A673 (cell line): ENCODE data around the gene RAB44. TPM values are rescaled to one million over a fixed set of nuclear protein-coding genes. Genes with fewer than 3 reads are reported as not detected.

ENCODE experiments used
- BruUV-seq: library from RNA; stranded (reverse); fragments of 400-500 nt; replicated peaks from 2 replicates; lab custom pipeline; 2021; lab: Mats Ljungman, UMichigan
- CTCF ChIA-PET: fragments of 300-600 bp; sonication (Branson Sonifier 250); formaldehyde crosslinking; loops from one replicate; lab custom pipeline; 2022; ENCODE audit warnings: antibody characterized with exemption; lab: Charles Lee
- POLR2A ChIA-PET: fragments of 300-600 bp; sonication (Branson Sonifier 250); formaldehyde crosslinking; loops from one replicate; lab custom pipeline; 2022; ENCODE audit warnings: antibody characterized with exemption; ENCODE audit not compliant: low non-redundant PET; lab: Charles Lee
- DNase-seq: peaks from one replicate; pipeline ENCODE4 v3.0.0-alpha.2; 2015; ENCODE audit warnings: low spot score
- H3K27ac ChIP-seq: fragments of 200-600 bp; sonication (generic); 2 replicates; pipeline ENCODE4 v1.5.1; 2016; ENCODE audit warnings: mixed run types, low read depth, mild to moderate bottlenecking, mixed read lengths, antibody characterized with exemption, low read length; ENCODE audit not compliant: poor library complexity, severe bottlenecking
- H3K27me3 ChIP-seq: fragments of 200-600 bp; sonication (generic); replicated peaks from 2 replicates; pipeline ENCODE4 v1.6.1; 2017; ENCODE audit warnings: mixed run types, low read depth, mild to moderate bottlenecking, mixed read lengths, antibody characterized with exemption, low read length; ENCODE audit not compliant: insufficient read depth, poor library complexity
- H3K36me3 ChIP-seq: fragments of 200-600 bp; sonication (generic); 2 replicates; pipeline ENCODE4 v1.6.1; 2016; ENCODE audit warnings: mixed run types, mild to moderate bottlenecking, mixed read lengths, antibody characterized with exemption, low read length; ENCODE audit not compliant: insufficient read depth, poor library complexity, severe bottlenecking
- H3K4me1 ChIP-seq: fragments of 200-600 bp; sonication (generic); 2 replicates; pipeline ENCODE4 v1.6.1; 2017; ENCODE audit warnings: mixed run types, mild to moderate bottlenecking, mixed read lengths, antibody characterized with exemption, low read length; ENCODE audit not compliant: insufficient read depth, poor library complexity, severe bottlenecking
- H3K4me3 ChIP-seq: fragments of 200-600 bp; sonication (generic); 2 replicates; pipeline ENCODE4 v1.5.1; 2016; ENCODE audit warnings: low read depth, mixed run types, mild to moderate bottlenecking, mixed read lengths, low read length; ENCODE audit not compliant: poor library complexity, severe bottlenecking
- H3K9me3 ChIP-seq: fragments of 200-600 bp; sonication (generic); 2 replicates; pipeline ENCODE4 v1.6.1; 2016; ENCODE audit warnings: mixed run types, low read depth, mild to moderate bottlenecking, mixed read lengths, antibody characterized with exemption, low read length; ENCODE audit not compliant: poor library complexity, severe bottlenecking
- CTCF ChIP-seq: fragments of 300-800, 200-600 bp; sonication (generic); conservative IDR thresholded peaks from 2 replicates; pipeline ENCODE4 v1.5.1; 2017; ENCODE audit warnings: low read depth, mild to moderate bottlenecking, antibody characterized with exemption, low read length, moderate library complexity, mixed read lengths
- EZH2 ChIP-seq: fragments of 200-600 bp; sonication (generic); IDR thresholded peaks from 2 replicates; pipeline ENCODE4 v1.6.1; 2017; ENCODE audit warnings: borderline replicate concordance, low read depth, mild to moderate bottlenecking, mixed read lengths, antibody characterized with exemption, low read length; ENCODE audit not compliant: poor library complexity, severe bottlenecking
- intact Hi-C: fragments of 100-400 bp; cut with micrococcal nuclease; formaldehyde crosslinking; loops from one replicate; pipeline ENCODE4 v1.10.0; 2022; ENCODE audit not compliant: unreplicated experiment
- total RNA-seq: library from RNA; stranded (reverse); gene quantifications from 2 replicates; pipeline ENCODE4 v1.2.3, GENCODE V29; 2021

RAB44 gene
- total RNA-seq, 1 experiment from 2014 or later: not detected

- no TSS peak for BruUV-seq
- intact Hi-C loops: loop anchor here (5.0 kb wide), 1 partner anchor 333 kb away; no protein-coding TSS in a partner anchor
- no peak overlapping the region for H3K27ac ChIP-seq
- no peaks in the 10 kb centered on the region for H3K36me3 ChIP-seq
- ChIA-PET CTCF (interaction anchor here (0.6 kb wide), 2 partner anchors 31 to 44 kb away, joined by 3 to 4 read pairs; no protein-coding TSS in a partner anchor), POLR2A (interaction anchor here (0.6 kb wide), 1 partner anchor 247 kb away, joined by 6 read pairs; no protein-coding TSS in a partner anchor)
- H3K9me3 ChIP-seq: no peaks in the 10 kb centered on the region
- DNase-seq: no peak
- no peaks in the 10 kb centered on the region for H3K4me1 ChIP-seq
- TF ChIP-seq EZH2: no peak
- no peak for TF ChIP-seq CTCF
- H3K27me3 ChIP-seq: no peaks in the 10 kb centered on the region
- no peak overlapping the region for H3K4me3 ChIP-seq
Observed at GRCh38 chr6:36754582-36755434, 57.2 kb downstream of the RAB44 start.

GRCh38 chr6:36755435-36756348 lies 58.1 kb downstream of the RAB44 start:
- no peak overlapping the region for H3K4me3 ChIP-seq
- no peak for DNase-seq
- BruUV-seq: no TSS peak
- ChIA-PET CTCF (no interaction called here), POLR2A (interaction anchor here (0.6 kb wide), 1 partner anchor 246 kb away, joined by 6 read pairs; no protein-coding TSS in a partner anchor)
- no peaks in the 10 kb centered on the region for H3K9me3 ChIP-seq
- H3K27ac ChIP-seq: no peak overlapping the region
- no peaks in the 10 kb centered on the region for H3K36me3 ChIP-seq
- no peaks in the 10 kb centered on the region for H3K4me1 ChIP-seq
- H3K27me3 ChIP-seq: no peaks in the 10 kb centered on the region
- intact Hi-C loops: loop anchor here (5.0 kb wide), 1 partner anchor 333 kb away; no protein-coding TSS in a partner anchor
- TF ChIP-seq CTCF (no peak), EZH2 (no peak)

GRCh38 chr6:36756786-36757185 lies 59.2 kb downstream of the RAB44 start:
- CTCF ChIA-PET: no interaction called here
- intact Hi-C loops: loop anchor here (5.0 kb wide), 1 partner anchor 334 kb away; no protein-coding TSS in a partner anchor

More at GRCh38 chr6:36756786-36757185, 59.2 kb downstream of the RAB44 start:
- Histone ChIP-seq H3K9me3 (no peaks in the 10 kb centered on the region), H3K27ac (no peak overlapping the region), H3K36me3 (no peaks in the 10 kb centered on the region), H3K4me1 (no peaks in the 10 kb centered on the region), H3K27me3 (no peaks in the 10 kb centered on the region), H3K4me3 (no peak overlapping the region)
- POLR2A ChIA-PET: no interaction called here
- no TSS peak for BruUV-seq
- no peak for DNase-seq
- no peak for TF ChIP-seq CTCF
- TF ChIP-seq EZH2: no peak
